CD4-positive, alpha-beta T cell treated with Interleukin-2 at 100 ng/mL for 4 hours (primary cell): ENCODE measurements around the gene AFMID.
"Not testable (repeated sequence)": the region's sequence is repeated elsewhere in the genome, so short reads cannot be mapped to it uniquely, and the experiment has no call there.

Experiments used
- DNase-seq: peaks from one replicate; pipeline ENCODE4 v3.0.0-alpha.2; 2020; ENCODE audit warnings: low spot score

AFMID gene, protein sequence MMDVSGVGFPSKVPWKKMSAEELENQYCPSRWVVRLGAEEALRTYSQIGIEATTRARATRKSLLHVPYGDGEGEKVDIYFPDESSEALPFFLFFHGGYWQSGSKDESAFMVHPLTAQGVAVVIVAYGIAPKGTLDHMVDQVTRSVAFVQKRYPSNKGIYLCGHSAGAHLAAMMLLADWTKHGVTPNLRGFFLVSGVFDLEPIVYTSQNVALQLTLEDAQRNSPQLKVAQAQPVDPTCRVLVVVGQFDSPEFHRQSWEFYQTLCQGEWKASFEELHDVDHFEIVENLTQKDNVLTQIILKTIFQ

GRCh38 chr17:78186692-78187595, at the start of gene AFMID, which contains the start of gene TK1:
AFMID (plus strand) TSS chr17:78187362; CDS start chr17:78187371, 9 bp downstream.
TK1 (minus strand) TSS chr17:78187052; CDS start chr17:78186994, 58 bp downstream.
- DNase-seq, result peak; percentile 87

- no peak for DNase-seq
These were observed 49.6 kb upstream of the AFMID start for GRCh38 chr17:78137392-78138203.

DNA sequence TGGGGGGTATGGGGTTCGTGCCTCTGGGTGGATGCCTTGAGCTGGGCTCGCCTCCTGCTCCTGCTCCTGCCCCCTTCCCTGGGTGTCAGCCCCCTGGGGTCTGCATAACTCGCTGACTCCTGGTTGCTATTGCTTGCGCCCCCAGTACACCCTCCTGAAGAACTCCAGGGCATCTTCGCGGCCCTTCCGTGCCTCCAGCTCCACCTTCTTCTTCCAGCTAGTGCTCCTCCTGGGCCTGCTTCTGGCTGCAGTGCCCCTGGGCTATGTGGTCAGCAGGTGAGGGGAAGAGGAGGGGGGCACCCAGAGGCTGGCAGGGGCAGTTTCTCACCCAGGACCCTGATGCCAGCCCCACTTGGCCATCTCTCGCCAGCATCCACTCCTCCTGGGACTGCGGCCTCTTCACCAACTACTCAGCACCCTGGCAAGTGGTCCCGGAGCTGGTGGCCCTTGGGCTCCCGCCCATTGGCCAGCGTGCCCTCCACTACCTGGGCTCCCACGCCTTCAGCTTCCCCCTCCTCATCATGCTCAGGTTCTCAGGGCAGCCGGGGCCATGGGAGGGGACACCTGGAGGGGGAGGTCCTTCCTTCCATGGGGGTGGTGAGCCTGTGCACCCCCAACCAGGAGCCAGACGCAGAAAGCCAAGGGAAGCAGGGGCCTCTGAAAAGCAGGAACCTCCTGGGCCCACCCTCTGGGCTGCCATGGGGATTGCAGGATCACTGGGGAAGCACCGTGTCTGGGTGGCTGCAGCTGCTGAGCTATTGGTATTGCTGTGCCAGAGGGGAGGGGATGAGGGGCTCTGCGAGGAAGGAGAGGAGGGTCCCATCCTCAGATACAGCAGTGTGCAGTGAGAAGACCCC, 48.7 kb upstream of the AFMID start:
- no peak for DNase-seq

- not testable (repeated sequence) for DNase-seq
These were observed 47.3 kb upstream of the AFMID start for GRCh38 chr17:78139861-78140168.

DNA sequence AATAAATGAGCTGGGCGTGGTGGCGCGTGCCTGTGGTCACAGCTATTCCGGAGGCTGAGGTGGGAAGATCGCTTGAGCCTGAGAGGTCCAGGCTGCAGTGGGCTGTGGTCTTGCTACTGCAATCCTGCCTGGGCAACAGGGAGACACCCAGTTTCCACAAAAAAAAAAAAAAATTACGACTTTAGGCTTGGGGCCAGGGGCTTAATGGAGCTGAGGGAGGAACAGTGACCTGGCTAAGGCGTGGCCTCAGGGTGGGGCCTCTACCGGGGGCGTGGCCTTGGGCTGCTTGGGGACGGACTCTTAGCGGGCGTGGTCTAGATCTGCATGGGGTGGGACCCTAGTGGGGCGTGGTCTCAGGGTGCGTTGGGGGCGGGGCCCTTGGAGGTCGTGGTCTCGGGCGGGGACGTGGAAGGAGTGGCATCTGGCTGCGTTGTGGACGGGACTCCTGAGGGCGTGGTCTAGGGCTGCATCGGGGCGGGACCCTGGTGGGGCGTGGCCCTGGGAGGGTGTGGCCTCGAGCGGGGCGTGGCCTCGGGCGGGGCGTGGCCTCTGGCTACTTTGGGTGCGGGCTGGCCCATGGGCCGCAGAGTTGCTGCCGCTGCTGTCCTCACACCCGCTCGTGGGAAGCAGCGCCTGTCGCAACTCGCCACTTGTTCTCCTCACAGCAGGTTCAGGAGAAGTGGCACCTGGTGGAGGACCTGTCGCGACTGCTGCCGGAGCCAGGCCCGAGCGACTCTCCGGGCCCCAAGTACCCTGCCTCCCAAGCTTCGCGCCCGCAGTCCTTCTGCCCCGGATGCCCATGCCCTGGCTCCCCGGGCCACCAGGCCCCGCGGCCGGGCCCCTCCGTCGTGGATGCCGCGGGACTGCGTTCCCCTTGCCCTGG, 46.8 kb upstream of the AFMID start:
- DNase-seq, result peak; percentile 96

DNA sequence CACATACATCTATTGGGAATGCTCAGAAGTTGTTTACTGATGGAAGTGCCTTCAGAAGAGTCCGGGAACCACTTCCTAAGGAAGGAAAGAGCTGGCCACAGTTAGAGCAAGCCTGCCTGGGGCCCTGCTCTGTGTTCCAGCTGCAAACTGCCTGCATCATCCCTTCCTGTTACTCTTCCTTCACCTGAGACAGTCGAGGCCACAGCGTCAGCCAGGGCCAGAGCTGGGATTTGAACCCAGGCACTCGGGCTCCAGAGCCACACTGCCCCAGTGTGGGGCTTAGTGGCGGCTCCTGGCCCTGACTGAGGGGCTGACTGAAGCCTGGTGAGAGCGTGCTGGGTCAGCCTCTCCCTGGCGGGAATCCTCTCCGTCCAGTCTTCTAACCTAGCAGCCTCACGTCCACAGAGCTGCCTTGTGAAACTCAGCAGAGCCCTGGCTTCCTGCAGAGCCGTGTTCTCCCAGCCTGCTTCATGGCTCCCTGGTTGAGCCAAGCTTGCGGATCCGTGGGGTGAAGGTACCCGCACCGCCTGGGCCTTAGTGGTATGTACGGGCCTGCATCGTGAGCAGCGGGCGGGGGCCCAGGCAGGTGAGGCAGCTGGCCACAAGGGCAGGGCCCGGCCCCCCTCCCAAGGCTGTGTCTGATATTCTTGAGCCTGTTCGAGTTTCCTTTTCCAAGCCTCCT, 45.6 kb upstream of the AFMID start:
- DNase-seq, result no peak

- DNase-seq, result no peak
These were observed 44.9 kb upstream of the AFMID start for GRCh38 chr17:78142119-78142861.

DNA sequence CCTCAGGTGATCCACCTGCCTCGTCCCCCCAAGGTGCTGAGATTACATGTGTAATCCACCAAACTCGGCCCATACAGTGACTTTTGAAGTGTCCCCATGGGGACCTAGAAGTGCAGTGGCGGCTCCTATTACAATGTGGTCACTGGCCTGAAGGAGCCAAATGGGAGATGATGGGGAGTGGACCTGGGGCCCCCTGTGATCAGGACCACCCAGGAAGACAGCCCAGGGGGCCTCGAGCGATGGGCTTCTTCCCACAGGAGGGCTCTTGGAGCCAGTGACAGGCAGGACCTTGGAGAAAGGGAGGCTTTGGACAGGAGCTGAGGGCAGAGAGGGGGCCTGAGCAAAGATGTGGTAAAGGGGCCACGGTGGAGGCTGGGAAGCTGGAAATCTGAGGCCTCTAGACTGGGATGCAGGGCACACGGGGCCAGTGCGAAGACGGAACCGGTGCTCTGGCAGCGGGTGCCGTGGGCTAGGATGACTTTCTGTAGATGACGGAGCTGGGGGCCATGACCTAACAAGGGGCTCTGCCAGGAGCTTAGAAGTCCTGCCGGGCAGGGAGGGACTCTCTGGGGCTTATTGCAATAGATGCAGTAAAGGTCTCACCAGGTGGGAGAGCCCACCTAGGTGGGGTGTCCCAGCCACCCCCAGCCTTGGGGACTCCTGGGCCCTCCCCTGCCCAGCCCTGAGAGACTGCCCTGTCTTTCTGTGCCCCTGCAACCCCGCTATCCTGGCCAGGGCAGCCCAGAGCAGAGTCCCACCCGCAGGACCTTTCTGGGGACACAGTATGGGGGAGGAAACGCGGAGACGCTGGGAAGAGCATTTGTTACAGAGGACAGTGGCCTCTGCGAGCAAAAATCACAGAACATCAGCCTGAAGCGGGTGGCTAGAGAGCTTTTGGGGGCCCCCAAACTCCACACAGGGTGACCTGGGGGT, 43.7 kb upstream of the AFMID start:
- DNase-seq, result no peak

DNA sequence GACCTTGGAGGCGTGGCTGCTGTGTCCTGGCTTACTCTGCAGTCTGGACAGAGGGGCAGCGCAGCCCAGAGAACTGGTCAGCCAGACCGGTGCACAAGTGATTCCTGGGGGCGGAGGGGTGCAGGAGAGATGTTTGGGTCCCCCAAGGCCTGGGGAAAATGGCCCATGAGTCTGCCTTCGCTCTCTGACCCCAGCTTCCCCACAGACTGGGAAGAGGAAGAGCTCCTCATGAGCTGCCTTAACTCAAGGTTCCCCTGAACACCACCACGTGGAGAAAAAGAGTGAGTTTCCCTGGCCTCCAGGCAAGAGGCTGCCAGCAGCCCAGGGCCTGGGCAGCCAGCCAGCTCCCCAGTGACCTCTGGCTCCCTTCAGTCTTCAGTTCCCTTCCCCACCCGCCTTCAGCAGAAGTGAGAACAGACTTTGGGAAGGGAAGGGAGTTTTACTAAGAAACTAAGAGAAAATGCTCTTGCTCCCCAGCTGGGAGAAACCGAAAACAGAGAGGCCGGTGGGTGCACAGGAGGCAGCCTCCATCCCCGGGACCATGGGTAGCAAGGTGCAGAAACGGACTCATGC, 42.9 kb upstream of the AFMID start:
- DNase-seq, result no peak

GRCh38 chr17:78144736-78145641, 42.2 kb upstream of the AFMID start:
- DNase-seq, result no peak

GRCh38 chr17:78146471-78146869, 40.7 kb upstream of the AFMID start:
- DNase-seq, result no peak

DNA sequence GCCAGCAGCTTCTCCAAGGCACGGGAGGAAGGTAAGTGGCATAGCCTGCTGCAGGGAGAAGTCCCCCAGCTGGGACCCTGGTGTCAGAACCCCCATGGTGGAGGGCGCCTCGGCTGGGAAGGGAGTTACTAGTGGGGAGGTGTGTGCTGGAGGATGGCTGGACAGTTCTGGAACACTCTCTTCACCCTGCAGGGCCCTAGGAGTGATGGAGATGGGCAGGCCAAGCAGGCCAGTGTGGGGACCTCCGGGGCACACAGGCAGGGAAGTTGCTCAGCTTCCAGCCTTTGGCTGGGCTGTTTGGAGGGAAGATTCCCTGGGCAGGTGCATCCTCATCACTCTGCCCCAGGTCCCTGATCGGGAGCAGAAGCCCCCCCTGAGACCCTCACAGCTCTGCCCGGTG, 40.3 kb upstream of the AFMID start:
- no peak for DNase-seq

DNA sequence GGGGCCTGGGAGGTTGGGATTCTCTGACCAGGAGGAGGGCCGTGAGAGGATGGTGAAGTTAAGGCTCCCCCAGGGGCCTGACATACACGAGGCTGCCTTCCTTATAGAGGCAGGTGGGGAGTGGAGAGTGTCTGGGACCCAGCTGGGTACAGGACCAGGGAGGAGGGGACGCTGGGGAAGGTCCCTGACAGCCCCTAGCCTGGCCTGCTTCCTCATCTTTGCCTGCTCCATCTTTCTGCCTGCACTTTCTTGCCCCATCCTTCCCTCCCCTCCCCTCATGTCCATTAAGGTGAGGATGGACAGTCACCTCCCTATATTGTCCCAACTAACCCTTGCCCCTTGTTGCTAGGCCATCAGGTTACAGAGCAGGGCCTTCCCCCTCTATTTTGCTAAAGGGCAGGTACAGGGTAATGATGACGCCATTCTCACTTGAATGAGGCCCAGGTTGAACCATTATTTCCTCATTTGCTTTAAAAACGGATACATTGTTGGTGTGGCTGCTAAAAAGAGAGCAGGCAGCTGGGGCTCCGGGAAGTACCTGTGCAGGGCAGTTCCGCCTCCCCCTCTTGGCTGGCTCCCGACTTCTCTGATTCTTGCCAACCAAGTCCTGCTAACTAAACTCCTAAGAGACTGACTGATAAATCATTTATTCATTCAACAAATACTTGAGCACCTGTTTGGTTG, 39.7 kb upstream of the AFMID start:
- DNase-seq, result no peak

DNA sequence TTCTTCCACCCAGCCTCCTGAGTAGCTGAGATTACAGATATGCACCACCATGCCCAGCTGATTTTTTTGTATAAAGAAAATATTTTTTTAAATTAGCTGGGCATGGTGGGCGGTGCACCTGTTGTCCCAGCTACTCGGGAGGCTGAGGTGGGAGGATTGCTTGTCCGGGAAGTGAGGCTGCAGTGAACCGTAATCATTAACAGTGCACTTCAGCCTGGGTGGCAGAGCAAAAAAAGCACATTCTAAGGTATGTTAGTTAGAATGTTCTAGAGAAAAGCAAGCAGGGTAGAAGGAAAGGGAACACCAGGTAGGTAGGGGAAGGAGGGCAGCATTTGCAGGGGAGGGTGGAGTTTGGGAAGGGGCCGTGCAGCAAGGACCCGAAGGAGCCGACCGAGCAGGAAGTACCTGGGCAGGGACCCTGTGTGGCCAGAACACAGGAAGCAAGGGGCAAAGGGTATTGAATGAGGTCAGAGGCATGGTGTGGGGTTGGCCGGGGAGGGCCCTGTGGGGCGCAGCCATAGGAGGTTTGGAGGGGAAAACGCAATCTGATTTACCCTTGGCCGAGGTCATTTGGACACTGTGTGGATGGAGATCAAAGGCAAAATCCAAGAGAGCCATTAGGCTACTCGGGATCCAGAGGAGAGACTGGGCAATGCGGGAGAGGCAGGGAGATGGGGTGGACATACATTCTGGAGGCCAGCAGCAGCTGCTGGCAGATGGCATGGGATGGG, 38.7 kb upstream of the AFMID start:
- no peak for DNase-seq

- DNase-seq, result no peak
These were observed 35.6 kb upstream of the AFMID start for GRCh38 chr17:78151514-78152008.
